Middle frontal gyrus (tissue), 1 donor: ENCODE measurements around the gene YEATS2.
A peak's percentile ranks its signal among the peaks of the same experiment; 100 is the strongest.
"Not testable (repeated sequence)": the region's sequence is repeated elsewhere in the genome, so short reads cannot be mapped to it uniquely, and the experiment has no call there.

Experiments
- DNase-seq: peaks from one replicate; pipeline ENCODE4 v3.0.0-alpha.2; 2015; ENCODE audit warnings: low spot score; ENCODE audit errors: extremely low spot score

Gene YEATS2

GRCh38 chr3:183775781-183776180 lies 78.2 kb downstream of the YEATS2 start:
- DNase-seq = no peak

GRCh38 chr3:183776451-183776850 lies 78.9 kb downstream of the YEATS2 start:
- not testable (repeated sequence) for DNase-seq

- no peak for DNase-seq
Observed at GRCh38 chr3:183777016-183777618, 79.5 kb downstream of the YEATS2 start.

GRCh38 chr3:183779896-183780465 lies 82.4 kb downstream of the YEATS2 start:
- no peak for DNase-seq

- DNase-seq = no peak
Observed at GRCh38 chr3:183781246-183781645, 83.6 kb downstream of the YEATS2 start.

GRCh38 chr3:183782576-183783276 lies 85.1 kb downstream of the YEATS2 start:
- no peak for DNase-seq

GRCh38 chr3:183784503-183784902 lies 86.9 kb downstream of the YEATS2 start:
- DNase-seq = not testable (repeated sequence)

GRCh38 chr3:183789826-183790225 lies 92.2 kb downstream of the YEATS2 start:
- no peak for DNase-seq

GRCh38 chr3:183790700-183791099 lies 93.1 kb downstream of the YEATS2 start:
- no peak for DNase-seq

- DNase-seq = no peak
Observed at GRCh38 chr3:183792976-183793375, 95.4 kb downstream of the YEATS2 start.

- no peak for DNase-seq
Observed at GRCh38 chr3:183794452-183794851, 96.9 kb downstream of the YEATS2 start.

GRCh38 chr3:183796372-183796771 lies 98.8 kb downstream of the YEATS2 start:
- DNase-seq = no peak

- no peak for DNase-seq
Observed at GRCh38 chr3:183797996-183798395, 100.4 kb downstream of the YEATS2 start.

GRCh38 chr3:183799461-183799860 lies 101.9 kb downstream of the YEATS2 start:
- no peak for DNase-seq

- peak; percentile 74 for DNase-seq
Observed at GRCh38 chr3:183800243-183800863, 102.8 kb downstream of the YEATS2 start.

GRCh38 chr3:183801601-183802000 lies 104.0 kb downstream of the YEATS2 start:
- DNase-seq = no peak

- DNase-seq = no peak
Observed at GRCh38 chr3:183802989-183803388, 105.4 kb downstream of the YEATS2 start.

GRCh38 chr3:183807209-183807728 lies 109.7 kb downstream of the YEATS2 start:
- no peak for DNase-seq

GRCh38 chr3:183807881-183808280 lies 110.3 kb downstream of the YEATS2 start:
- DNase-seq = no peak

- DNase-seq = no peak
Observed at GRCh38 chr3:183808355-183808754, 110.8 kb downstream of the YEATS2 start.

- DNase-seq = no peak
Observed at GRCh38 chr3:183809270-183809669, 111.7 kb downstream of the YEATS2 start.
